Activated naive CD4-positive, alpha-beta T cell treated with anti-CD3 and anti-CD28 coated beads for 36 hours (primary cell): ENCODE data around the gene NKX2-8. TPM values are rescaled to one million over a fixed set of nuclear protein-coding genes. Genes with fewer than 3 reads are reported as not detected.

Experiments used
- CTCF ChIA-PET: fragments of 350-600 bp; sonication (Branson Sonifier 250); formaldehyde crosslinking; loops from one replicate; lab custom pipeline; 2021; ENCODE audit warnings: antibody characterized with exemption; lab: Charles Lee
- DNase-seq: peaks from one replicate; pipeline ENCODE4 v3.0.0-alpha.2; 2020
- H3K27ac Mint-ChIP-seq: one replicate; pipeline ENCODE4 v1.8.0; 2021; ENCODE audit warnings: mild to moderate bottlenecking, mixed read lengths
- H3K27me3 Mint-ChIP-seq: one replicate; pipeline ENCODE4 v1.8.0; 2021; ENCODE audit warnings: low read depth, mixed read lengths
- H3K36me3 Mint-ChIP-seq: one replicate; pipeline ENCODE4 v1.8.0; 2021; ENCODE audit warnings: low read depth, mixed read lengths
- H3K4me1 Mint-ChIP-seq: one replicate; pipeline ENCODE4 v1.8.0; 2021; ENCODE audit warnings: low read depth, mixed read lengths
- H3K4me3 Mint-ChIP-seq: one replicate; pipeline ENCODE4 v1.8.0; 2021; ENCODE audit warnings: mild to moderate bottlenecking, moderate library complexity, mixed read lengths
- H3K9me3 Mint-ChIP-seq: one replicate; pipeline ENCODE4 v1.8.0; 2021; ENCODE audit warnings: mixed read lengths
- intact Hi-C: fragments of 100-400 bp; cut with micrococcal nuclease; formaldehyde crosslinking; loops from one replicate; pipeline ENCODE4 v1.15.1; 2023
- total RNA-seq, 2 experiments: library from RNA; stranded (reverse); gene quantifications; one replicate each; pipeline ENCODE4 v1.2.3, GENCODE V29; 2021

NKX2-8 gene
- total RNA-seq, 2 experiments from 2014 or later = not detected

GRCh38 chr14:36591482-36591881 is 9.1 kb upstream of the NKX2-8 start:
- peaks cover 52% of the 10 kb centered on the region for H3K27me3 Mint-ChIP-seq

GRCh38 chr14:36588788-36589187 is 6.4 kb upstream of the NKX2-8 start:
- no peak overlapping the region for H3K27ac Mint-ChIP-seq
- no peak overlapping the region for H3K4me3 Mint-ChIP-seq
- no peaks in the 10 kb centered on the region for H3K36me3 Mint-ChIP-seq
- H3K4me1 Mint-ChIP-seq = no peaks in the 10 kb centered on the region
- intact Hi-C loops = loop anchor here (5.0 kb wide), 1 partner anchor 1009 kb away; the partner anchor contains the start of genes FOXA1 and TTC6
- peaks cover 69% of the 10 kb centered on the region for H3K27me3 Mint-ChIP-seq
- no peak for DNase-seq
- H3K9me3 Mint-ChIP-seq = no peaks in the 10 kb centered on the region
- CTCF ChIA-PET = interaction anchor here (0.8 to 1.3 kb wide), 3 partner anchors 34 to 67 kb away, joined by 3 read pairs; no protein-coding TSS in a partner anchor

More at GRCh38 chr14:36591482-36591881, 9.1 kb upstream of the NKX2-8 start:
- no peak overlapping the region for H3K27ac Mint-ChIP-seq
- H3K4me1 Mint-ChIP-seq = no peaks in the 10 kb centered on the region
- H3K9me3 Mint-ChIP-seq = no peaks in the 10 kb centered on the region
- H3K36me3 Mint-ChIP-seq = no peaks in the 10 kb centered on the region
- H3K4me3 Mint-ChIP-seq = no peak overlapping the region
- no peak for DNase-seq
- intact Hi-C loops = no loop called here
- CTCF ChIA-PET = interaction anchor here (1.4 kb wide), 1 partner anchor 38 kb away, joined by 3 read pairs; no protein-coding TSS in a partner anchor

GRCh38 chr14:36588119-36588518 is 5.7 kb upstream of the NKX2-8 start:
- Mint-ChIP-seq H3K27me3 (peaks cover 70% of the 10 kb centered on the region), H3K27ac (no peak overlapping the region), H3K36me3 (no peaks in the 10 kb centered on the region), H3K4me3 (no peak overlapping the region), H3K4me1 (no peaks in the 10 kb centered on the region), H3K9me3 (no peaks in the 10 kb centered on the region)
- CTCF ChIA-PET = interaction anchor here (0.8 to 1.3 kb wide), 3 partner anchors 33 to 67 kb away, joined by 3 read pairs; no protein-coding TSS in a partner anchor
- no peak for DNase-seq
- intact Hi-C loops = loop anchor here (5.0 kb wide), 1 partner anchor 1009 kb away; the partner anchor contains the start of genes FOXA1 and TTC6

GRCh38 chr14:36585100-36585499 is 2.7 kb upstream of the NKX2-8 start:
- peaks cover 2% of the 10 kb centered on the region for H3K4me1 Mint-ChIP-seq
- H3K27ac Mint-ChIP-seq = no peak overlapping the region
- H3K27me3 Mint-ChIP-seq = peaks cover 76% of the 10 kb centered on the region
- no peak for DNase-seq
- no peaks in the 10 kb centered on the region for H3K36me3 Mint-ChIP-seq
- H3K4me3 Mint-ChIP-seq = no peak overlapping the region
- H3K9me3 Mint-ChIP-seq = no peaks in the 10 kb centered on the region
- CTCF ChIA-PET = interaction anchor here (1.4 to 2.1 kb wide), 2 partner anchors 31 to 32 kb away, joined by 3 to 7 read pairs; no protein-coding TSS in a partner anchor
- intact Hi-C loops = loop anchor here (2.0 to 5.0 kb wide), 2 partner anchors 66 to 1012 kb away; partner anchors contain the start of genes FOXA1 and TTC6

GRCh38 chr14:36583893-36584811 is 1.7 kb upstream of the NKX2-8 start:
- no peaks in the 10 kb centered on the region for H3K36me3 Mint-ChIP-seq
- no peaks in the 10 kb centered on the region for H3K9me3 Mint-ChIP-seq
- peaks cover 77% of the 10 kb centered on the region for H3K27me3 Mint-ChIP-seq
- CTCF ChIA-PET = interaction anchor here (2.1 kb wide), 1 partner anchor 30 kb away, joined by 7 read pairs; no protein-coding TSS in a partner anchor
- peaks cover 2% of the 10 kb centered on the region for H3K4me1 Mint-ChIP-seq
- DNase-seq = no peak
- intact Hi-C loops = loop anchor here (2.0 kb wide), 3 partner anchors 65 to 79 kb away; no protein-coding TSS in a partner anchor
- H3K4me3 Mint-ChIP-seq = no peak overlapping the region
- H3K27ac Mint-ChIP-seq = no peak overlapping the region

GRCh38 chr14:36583242-36583892 is 953 bp upstream of the NKX2-8 start:
- CTCF ChIA-PET = no interaction called here
- no peak for DNase-seq

GRCh38 chr14:36582874-36583241 is 444 bp upstream of the NKX2-8 start:
- Mint-ChIP-seq H3K9me3 (no peaks in the 10 kb centered on the region), H3K36me3 (no peaks in the 10 kb centered on the region), H3K27ac (no peak overlapping the region), H3K4me1 (peaks cover 2% of the 10 kb centered on the region), H3K27me3 (peaks cover 76% of the 10 kb centered on the region), H3K4me3 (no peak overlapping the region)
- CTCF ChIA-PET = no interaction called here
- DNase-seq = no peak
- intact Hi-C loops = loop anchor here (2.0 kb wide), 2 partner anchors 74 to 78 kb away; no protein-coding TSS in a partner anchor

More at GRCh38 chr14:36583242-36583892, 953 bp upstream of the NKX2-8 start:
- Mint-ChIP-seq H3K27ac (no peak overlapping the region), H3K36me3 (no peaks in the 10 kb centered on the region), H3K27me3 (peaks cover 76% of the 10 kb centered on the region), H3K4me1 (peaks cover 2% of the 10 kb centered on the region), H3K4me3 (no peak overlapping the region), H3K9me3 (no peaks in the 10 kb centered on the region)
- intact Hi-C loops = loop anchor here (2.0 kb wide), 2 partner anchors 73 to 79 kb away; no protein-coding TSS in a partner anchor

GRCh38 chr14:36580856-36581831 is 1.3 kb downstream of the NKX2-8 start:
- peaks cover 70% of the 10 kb centered on the region for H3K27me3 Mint-ChIP-seq
- no peak overlapping the region for H3K27ac Mint-ChIP-seq
- CTCF ChIA-PET = no interaction called here
- intact Hi-C loops = no loop called here
- DNase-seq = peak; percentile 26
- peaks cover 2% of the 10 kb centered on the region for H3K4me1 Mint-ChIP-seq
- H3K9me3 Mint-ChIP-seq = no peaks in the 10 kb centered on the region
- no peaks in the 10 kb centered on the region for H3K36me3 Mint-ChIP-seq
- H3K4me3 Mint-ChIP-seq = peak overlapping the region; percentile 18

- H3K36me3 Mint-ChIP-seq = no peaks in the 10 kb centered on the region
- intact Hi-C loops = no loop called here
- DNase-seq = no peak
- no peaks in the 10 kb centered on the region for H3K9me3 Mint-ChIP-seq
- H3K4me1 Mint-ChIP-seq = peaks cover 2% of the 10 kb centered on the region
- H3K4me3 Mint-ChIP-seq = no peak overlapping the region
- H3K27ac Mint-ChIP-seq = no peak overlapping the region
- CTCF ChIA-PET = no interaction called here
- peaks cover 64% of the 10 kb centered on the region for H3K27me3 Mint-ChIP-seq
Measured at GRCh38 chr14:36580141-36580855, 2.1 kb downstream of the NKX2-8 start.

- H3K36me3 Mint-ChIP-seq = no peaks in the 10 kb centered on the region
- H3K27me3 Mint-ChIP-seq = peaks cover 57% of the 10 kb centered on the region
- no peaks in the 10 kb centered on the region for H3K9me3 Mint-ChIP-seq
- H3K4me3 Mint-ChIP-seq = no peak overlapping the region
- H3K4me1 Mint-ChIP-seq = peaks cover 2% of the 10 kb centered on the region
- intact Hi-C loops = no loop called here
- DNase-seq = no peak
- no peak overlapping the region for H3K27ac Mint-ChIP-seq
- CTCF ChIA-PET = no interaction called here
Measured at GRCh38 chr14:36579573-36580140, 2.8 kb downstream of the NKX2-8 start.
